Measurements from ENCODE around the gene ECI2. TPM values are rescaled to one million over a fixed set of nuclear protein-coding genes. Genes with fewer than 3 reads are reported as not detected.

The ECI2 gene
- total RNA-seq, 1 donor from 2014 or later, result 29.2 TPM

- Mint-ChIP-seq H3K27me3 (ENCODE audit: low read depth) (no peaks in the 10 kb centered on the region), H3K9me3 (ENCODE audit: low read depth) (no peaks in the 10 kb centered on the region), H3K4me3 (ENCODE audit: unreplicated experiment) (no peak overlapping the region), H3K27ac (ENCODE audit: unreplicated experiment) (no peak overlapping the region), H3K36me3 (ENCODE audit: low read depth) (no peaks in the 10 kb centered on the region), H3K4me1 (ENCODE audit: low read depth) (no peaks in the 10 kb centered on the region)
- DNase-seq (ENCODE audit: low spot score), result no peak
- TF ChIP-seq, protein P1, sequence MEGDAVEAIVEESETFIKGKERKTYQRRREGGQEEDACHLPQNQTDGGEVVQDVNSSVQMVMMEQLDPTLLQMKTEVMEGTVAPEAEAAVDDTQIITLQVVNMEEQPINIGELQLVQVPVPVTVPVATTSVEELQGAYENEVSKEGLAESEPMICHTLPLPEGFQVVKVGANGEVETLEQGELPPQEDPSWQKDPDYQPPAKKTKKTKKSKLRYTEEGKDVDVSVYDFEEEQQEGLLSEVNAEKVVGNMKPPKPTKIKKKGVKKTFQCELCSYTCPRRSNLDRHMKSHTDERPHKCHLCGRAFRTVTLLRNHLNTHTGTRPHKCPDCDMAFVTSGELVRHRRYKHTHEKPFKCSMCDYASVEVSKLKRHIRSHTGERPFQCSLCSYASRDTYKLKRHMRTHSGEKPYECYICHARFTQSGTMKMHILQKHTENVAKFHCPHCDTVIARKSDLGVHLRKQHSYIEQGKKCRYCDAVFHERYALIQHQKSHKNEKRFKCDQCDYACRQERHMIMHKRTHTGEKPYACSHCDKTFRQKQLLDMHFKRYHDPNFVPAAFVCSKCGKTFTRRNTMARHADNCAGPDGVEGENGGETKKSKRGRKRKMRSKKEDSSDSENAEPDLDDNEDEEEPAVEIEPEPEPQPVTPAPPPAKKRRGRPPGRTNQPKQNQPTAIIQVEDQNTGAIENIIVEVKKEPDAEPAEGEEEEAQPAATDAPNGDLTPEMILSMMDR (IDR thresholded peaks at IDR 0.05), result peak; percentile 29
Observed at GRCh38 chr6:4162370-4162769, 27.0 kb upstream of the ECI2 start.

DNA sequence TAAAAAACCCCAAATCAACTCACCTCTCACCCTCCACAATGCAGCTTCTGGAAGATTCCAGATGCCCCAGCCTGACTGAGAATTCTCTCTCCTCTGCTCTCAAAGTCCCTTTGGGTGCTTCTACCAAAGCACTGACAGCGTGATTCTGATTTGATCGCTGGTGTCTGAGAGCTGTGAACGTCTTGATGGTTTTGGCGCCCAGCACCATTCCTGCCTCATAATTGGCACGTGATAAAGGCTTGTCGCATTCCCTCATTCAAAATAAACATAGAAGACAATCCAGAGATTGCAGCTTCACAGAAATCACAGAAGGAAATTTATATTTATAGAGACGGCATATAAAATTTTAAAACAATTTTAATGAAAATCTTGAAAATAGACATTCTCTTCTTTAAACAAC lies 24.1 kb upstream of the ECI2 start:
- Mint-ChIP-seq H3K27ac (ENCODE audit: unreplicated experiment) (no peak overlapping the region), H3K27me3 (ENCODE audit: low read depth) (no peaks in the 10 kb centered on the region), H3K9me3 (ENCODE audit: low read depth) (no peaks in the 10 kb centered on the region), H3K4me3 (ENCODE audit: unreplicated experiment) (no peak overlapping the region), H3K36me3 (ENCODE audit: low read depth) (no peaks in the 10 kb centered on the region), H3K4me1 (ENCODE audit: low read depth) (peaks cover 4% of the 10 kb centered on the region)
- no peak for DNase-seq (ENCODE audit: low spot score)
- TF ChIP-seq, protein P1 (IDR thresholded peaks at IDR 0.05), result no peak

- TF ChIP-seq, protein P1 (IDR thresholded peaks at IDR 0.05), result no peak
- H3K27me3 Mint-ChIP-seq (ENCODE audit: low read depth), result no peaks in the 10 kb centered on the region
- no peaks in the 10 kb centered on the region for H3K36me3 Mint-ChIP-seq (ENCODE audit: low read depth)
- no peaks in the 10 kb centered on the region for H3K9me3 Mint-ChIP-seq (ENCODE audit: low read depth)
- no peak for DNase-seq (ENCODE audit: low spot score)
- H3K4me1 Mint-ChIP-seq (ENCODE audit: low read depth), result peaks cover 4% of the 10 kb centered on the region
- H3K27ac Mint-ChIP-seq (ENCODE audit: unreplicated experiment), result no peak overlapping the region
- H3K4me3 Mint-ChIP-seq (ENCODE audit: unreplicated experiment), result no peak overlapping the region
Observed at GRCh38 chr6:4157506-4157905, 22.1 kb upstream of the ECI2 start.

DNA sequence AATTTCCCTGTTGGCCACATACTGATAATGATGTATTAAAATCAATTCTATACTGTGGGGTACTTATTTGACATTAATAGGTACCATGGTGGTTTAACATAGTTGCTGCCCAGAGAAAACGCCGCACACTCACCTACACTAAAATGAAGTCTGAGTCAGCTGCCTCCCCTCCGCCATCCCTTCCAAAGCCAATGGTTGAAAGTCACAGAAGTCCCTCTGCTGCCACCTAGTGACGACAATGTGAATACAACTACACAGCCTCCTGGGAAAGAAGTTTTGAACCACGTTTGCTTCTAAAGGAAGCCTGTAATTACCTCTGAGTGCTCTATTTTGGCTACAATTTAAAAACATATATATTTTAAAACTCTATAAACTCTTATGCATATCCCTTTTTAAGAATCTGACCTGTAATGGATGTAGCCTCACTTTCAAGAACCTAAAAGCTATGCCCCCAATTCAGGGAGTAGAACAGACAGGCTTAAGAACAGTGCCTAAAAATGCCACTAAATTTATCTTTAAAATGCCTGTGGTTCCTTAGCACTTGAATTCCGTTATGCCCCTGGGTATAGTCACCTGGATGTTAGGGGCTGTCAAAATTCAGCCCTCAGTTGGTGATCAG lies 20.6 kb upstream of the ECI2 start:
- H3K27me3 Mint-ChIP-seq (ENCODE audit: low read depth), result no peaks in the 10 kb centered on the region
- H3K27ac Mint-ChIP-seq (ENCODE audit: unreplicated experiment), result no peak overlapping the region
- H3K36me3 Mint-ChIP-seq (ENCODE audit: low read depth), result no peaks in the 10 kb centered on the region
- no peak overlapping the region for H3K4me3 Mint-ChIP-seq (ENCODE audit: unreplicated experiment)
- no peak for DNase-seq (ENCODE audit: low spot score)
- H3K9me3 Mint-ChIP-seq (ENCODE audit: low read depth), result peaks cover 7% of the 10 kb centered on the region
- H3K4me1 Mint-ChIP-seq (ENCODE audit: low read depth), result peaks cover 4% of the 10 kb centered on the region
- TF ChIP-seq, protein P1 (IDR thresholded peaks at IDR 0.05), result peak; percentile 96

- Mint-ChIP-seq H3K27ac (ENCODE audit: unreplicated experiment) (no peak overlapping the region), H3K27me3 (ENCODE audit: low read depth) (no peaks in the 10 kb centered on the region), H3K4me3 (ENCODE audit: unreplicated experiment) (no peak overlapping the region), H3K9me3 (ENCODE audit: low read depth) (peaks cover 23% of the 10 kb centered on the region), H3K4me1 (ENCODE audit: low read depth) (peaks cover 4% of the 10 kb centered on the region), H3K36me3 (ENCODE audit: low read depth) (no peaks in the 10 kb centered on the region)
- TF ChIP-seq, protein P1 (IDR thresholded peaks at IDR 0.05), result no peak
- no peak for DNase-seq (ENCODE audit: low spot score)
Observed at GRCh38 chr6:4153514-4153985, 18.2 kb upstream of the ECI2 start.

Data from chondrocyte (in vitro differentiated cells).